Keratinocyte (primary cell): Measurements from ENCODE around the gene TMEM204. TPM values are rescaled to one million over a fixed set of nuclear protein-coding genes. Genes with fewer than 3 reads are reported as not detected.

ENCODE experiments used
- DNase-seq: peaks from one replicate; pipeline ENCODE4 v3.0.0-alpha.2; 2011; ENCODE audit warnings: low read depth, missing footprints, low spot score
- FAIRE-seq: peaks from 2 replicates; lab custom pipeline; 2011; peaks lifted over from hg19 to GRCh38; lab: Jason Lieb, UNC
- H2AFZ ChIP-seq: 2 replicates; pipeline ENCODE4 v1.6.0; 2012; ENCODE audit warnings: low read length, control low read depth, inconsistent platforms; ENCODE audit not compliant: control insufficient read depth
- H3K27ac ChIP-seq: 2 replicates; pipeline ENCODE4 v1.5.1; 2011; ENCODE audit warnings: low read length; ENCODE audit not compliant: control insufficient read depth, insufficient read depth
- H3K27me3 ChIP-seq: 3 replicates; pipeline ENCODE4 v1.6.0; 2011; ENCODE audit warnings: low read length; ENCODE audit not compliant: control insufficient read depth, insufficient read depth; ENCODE audit errors: extremely low read depth
- H3K36me3 ChIP-seq, 2 experiments: 2 replicates in 1 of 2; 3 replicates in 1 of 2; pipeline ENCODE4 v1.5.1; 2011; ENCODE audit warnings: low read length in 2 of 2, mild to moderate bottlenecking in 1 of 2; ENCODE audit not compliant: control insufficient read depth in 2 of 2, insufficient read depth in 2 of 2; ENCODE audit errors: extremely low read depth in 1 of 2
- H3K4me1 ChIP-seq: 3 replicates; pipeline ENCODE4 v1.5.1; 2011; ENCODE audit warnings: low read length; ENCODE audit not compliant: control insufficient read depth, insufficient read depth; ENCODE audit errors: extremely low read depth
- H3K4me2 ChIP-seq: 3 replicates; pipeline ENCODE4 v1.6.0; 2011; ENCODE audit warnings: low read depth, low read length; ENCODE audit not compliant: control insufficient read depth, insufficient read depth; ENCODE audit errors: extremely low read depth
- H3K4me3 ChIP-seq, 3 experiments: fragments of 200-600 bp in 1 of 3; sonication (generic) in 1 of 3; 2 replicates in 2 of 3; 3 replicates in 1 of 3; pipeline ENCODE4 v1.5.1; 2011 to 2016; ENCODE audit warnings: low read length in 3 of 3, mild to moderate bottlenecking in 3 of 3, control low read depth in 2 of 3, inconsistent platforms in 1 of 3, low read depth in 1 of 3, mixed read lengths in 1 of 3, mixed run types in 1 of 3, moderate library complexity in 1 of 3; ENCODE audit not compliant: control insufficient read depth in 2 of 3, insufficient read depth in 2 of 3; ENCODE audit errors: extremely low read depth in 1 of 3
- H3K79me2 ChIP-seq: 2 replicates; pipeline ENCODE4 v1.6.0; 2012; ENCODE audit warnings: low read length; ENCODE audit not compliant: control insufficient read depth, insufficient read depth
- H3K9ac ChIP-seq: 3 replicates; pipeline ENCODE4 v1.6.0; 2011; ENCODE audit warnings: low read length; ENCODE audit not compliant: control insufficient read depth, insufficient read depth; ENCODE audit errors: extremely low read depth
- H3K9me1 ChIP-seq: 3 replicates; pipeline ENCODE4 v1.6.0; 2011; ENCODE audit warnings: low read length; ENCODE audit not compliant: control insufficient read depth, insufficient read depth; ENCODE audit errors: extremely low read depth
- H3K9me3 ChIP-seq: 2 replicates; pipeline ENCODE4 v1.5.1; 2012; ENCODE audit warnings: low read depth, low read length; ENCODE audit not compliant: control insufficient read depth
- H4K20me1 ChIP-seq: 3 replicates; pipeline ENCODE4 v1.6.0; 2011; ENCODE audit warnings: low read length; ENCODE audit not compliant: control insufficient read depth, insufficient read depth; ENCODE audit errors: extremely low read depth
- EZH2 ChIP-seq: IDR thresholded peaks from one replicate; pipeline ENCODE4 v1.6.1; 2012; ENCODE audit warnings: inconsistent platforms, mild to moderate bottlenecking, low read length, moderate library complexity
- dilution Hi-C: fragments of 300-500 bp; cut with MboI; formaldehyde crosslinking; loops from one replicate; pipeline ENCODE4 v1.7.0; 2020; ENCODE audit warnings: low sequenced_read_pairs; ENCODE audit not compliant: extremely low pct_ligation_motif_present
- polyA plus RNA-seq, 5 experiments: library from polyadenylated mRNA; depleted of rRNA in 3 of 5; stranded (reverse) in 3 of 5; stranded (forward) in 1 of 5; unstranded in 1 of 5; fragments of >200 nt; gene quantifications; 1 replicate in 1 of 5; 2 replicates in 3 of 5; 3 replicates in 1 of 5; pipeline versions ENCODE4 v1.2.1 to v1.2.3, GENCODE V29; 2011 to 2012; ENCODE audit warnings: missing spikeins in 2 of 5, low read depth in 1 of 5, low replicate concordance in 1 of 5
- TF ChIP-seq, protein P1 (sequence below), 3 experiments: IDR thresholded peaks in 1 of 3; conservative IDR thresholded peaks in 1 of 3; optimal IDR thresholded peaks in 1 of 3; 2 replicates in 2 of 3; 3 replicates in 1 of 3; pipeline versions ENCODE3 to v1.5.1; 2011; ENCODE audit warnings: low read length in 3 of 3, mild to moderate bottlenecking in 3 of 3, moderate library complexity in 2 of 3, control low read depth in 1 of 3, inconsistent platforms in 1 of 3; ENCODE audit not compliant: insufficient read depth in 2 of 3; ENCODE audit errors: extremely low read depth in 1 of 3

The TMEM204 gene
- polyA plus RNA-seq, 1 donor (not counting 4 experiments of a cell fraction or from before 2014, with no cell fraction given): 1.0 TPM

DNA sequence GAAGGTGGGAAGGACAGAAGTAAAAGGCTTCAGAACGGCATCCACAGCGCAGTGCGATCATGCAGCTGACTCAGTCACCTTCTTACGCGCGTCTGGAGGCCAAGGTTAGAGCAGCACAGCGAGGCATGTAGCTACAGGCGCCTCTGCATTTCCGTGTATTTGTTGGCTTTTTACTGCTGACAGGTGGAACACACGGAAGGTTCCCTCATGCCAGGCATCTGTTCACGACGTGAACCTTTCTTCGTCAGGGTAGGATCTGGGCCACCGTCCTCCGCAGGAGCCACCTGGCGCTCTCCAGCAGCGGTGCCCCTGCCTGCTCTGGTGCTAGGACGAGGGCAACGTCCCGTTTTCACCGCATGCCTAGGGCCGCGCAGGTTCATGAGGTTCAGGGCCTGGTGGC, 15.3 kb downstream of the TMEM204 start:
- TF ChIP-seq, protein P1, sequence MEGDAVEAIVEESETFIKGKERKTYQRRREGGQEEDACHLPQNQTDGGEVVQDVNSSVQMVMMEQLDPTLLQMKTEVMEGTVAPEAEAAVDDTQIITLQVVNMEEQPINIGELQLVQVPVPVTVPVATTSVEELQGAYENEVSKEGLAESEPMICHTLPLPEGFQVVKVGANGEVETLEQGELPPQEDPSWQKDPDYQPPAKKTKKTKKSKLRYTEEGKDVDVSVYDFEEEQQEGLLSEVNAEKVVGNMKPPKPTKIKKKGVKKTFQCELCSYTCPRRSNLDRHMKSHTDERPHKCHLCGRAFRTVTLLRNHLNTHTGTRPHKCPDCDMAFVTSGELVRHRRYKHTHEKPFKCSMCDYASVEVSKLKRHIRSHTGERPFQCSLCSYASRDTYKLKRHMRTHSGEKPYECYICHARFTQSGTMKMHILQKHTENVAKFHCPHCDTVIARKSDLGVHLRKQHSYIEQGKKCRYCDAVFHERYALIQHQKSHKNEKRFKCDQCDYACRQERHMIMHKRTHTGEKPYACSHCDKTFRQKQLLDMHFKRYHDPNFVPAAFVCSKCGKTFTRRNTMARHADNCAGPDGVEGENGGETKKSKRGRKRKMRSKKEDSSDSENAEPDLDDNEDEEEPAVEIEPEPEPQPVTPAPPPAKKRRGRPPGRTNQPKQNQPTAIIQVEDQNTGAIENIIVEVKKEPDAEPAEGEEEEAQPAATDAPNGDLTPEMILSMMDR (optimal IDR thresholded peaks at IDR 0.05 in 1 of 3, IDR thresholded peaks at IDR 0.05 in 1 of 3, conservative IDR thresholded peaks at IDR 0.05 in 1 of 3; ENCODE audit: extremely low read depth in 1 of 3, insufficient read depth in 2 of 3, low read length in 3 of 3): no peak
- peaks cover 0 to 2% of the 10 kb centered on the region in 2 experiments for H3K36me3 ChIP-seq
- H2AFZ ChIP-seq: peak overlapping the region; percentile 20
- DNase-seq (no peak), FAIRE-seq (peak; percentile 94)
- H3K4me1 ChIP-seq: peaks cover 25% of the 10 kb centered on the region
- H3K27ac ChIP-seq: no peak overlapping the region
- peak overlapping the region; percentile 47 for H3K4me2 ChIP-seq
- no peaks in the 10 kb centered on the region for H3K27me3 ChIP-seq
- no peak overlapping the region for H3K9ac ChIP-seq
- H3K79me2 ChIP-seq: no peaks in the 10 kb centered on the region
- no peaks in the 10 kb centered on the region for H4K20me1 ChIP-seq
- dilution Hi-C loops: no loop called here
- peak overlapping the region in 1 of 3 experiments; percentile 25 for H3K4me3 ChIP-seq
- no peaks in the 10 kb centered on the region for H3K9me1 ChIP-seq
- no peaks in the 10 kb centered on the region for H3K9me3 ChIP-seq

DNA sequence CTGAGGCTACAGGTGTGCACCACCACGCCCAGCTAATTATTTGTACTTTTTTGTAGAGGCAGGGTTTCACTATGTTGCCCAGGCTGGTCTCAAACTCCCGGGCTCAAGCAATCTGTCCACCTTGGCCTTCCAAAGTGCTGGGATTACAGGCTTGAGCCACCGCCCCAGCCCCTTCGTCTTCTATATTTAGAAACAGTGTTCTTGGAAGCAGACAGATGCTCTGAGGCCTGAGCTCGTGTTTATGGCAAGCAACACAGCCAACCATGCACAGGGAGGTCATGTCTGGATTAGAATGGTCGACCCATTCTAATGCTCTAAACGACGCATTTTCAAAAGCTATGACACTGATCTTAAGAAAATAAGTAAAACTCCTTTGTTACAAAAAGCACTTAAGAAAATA, 16.6 kb downstream of the TMEM204 start:
- Histone ChIP-seq H2AFZ (no peak overlapping the region), H4K20me1 (no peaks in the 10 kb centered on the region), H3K9me3 (no peaks in the 10 kb centered on the region), H3K9me1 (peaks cover 2% of the 10 kb centered on the region), H3K79me2 (no peaks in the 10 kb centered on the region), H3K36me3 (peaks cover 0 to 2% of the 10 kb centered on the region in 2 experiments), H3K4me3 (no peak overlapping the region), H3K9ac (no peak overlapping the region), H3K27ac (no peak overlapping the region), H3K4me1 (peaks cover 22% of the 10 kb centered on the region), H3K4me2 (no peak overlapping the region), H3K27me3 (no peaks in the 10 kb centered on the region)
- no peak for FAIRE-seq
- DNase-seq: no peak
- TF ChIP-seq, protein P1 (optimal IDR thresholded peaks at IDR 0.05 in 1 of 3, IDR thresholded peaks at IDR 0.05 in 1 of 3, conservative IDR thresholded peaks at IDR 0.05 in 1 of 3; ENCODE audit: extremely low read depth in 1 of 3, insufficient read depth in 2 of 3, low read length in 3 of 3): no peak
- no peak for TF ChIP-seq EZH2
- dilution Hi-C loops: no loop called here
